ENCODE measurements around the gene SLC15A3. TPM values are rescaled to one million over a fixed set of nuclear protein-coding genes. Genes with fewer than 3 reads are reported as not detected.
A peak's percentile ranks its signal among the peaks of the same experiment; 100 is the strongest.
"Not testable (repeated sequence)": the region's sequence is repeated elsewhere in the genome, so short reads cannot be mapped to it uniquely, and the experiment has no call there.

The SLC15A3 gene
- polyA plus RNA-seq, 2 donors: 6.5 to 9.7 TPM

DNA sequence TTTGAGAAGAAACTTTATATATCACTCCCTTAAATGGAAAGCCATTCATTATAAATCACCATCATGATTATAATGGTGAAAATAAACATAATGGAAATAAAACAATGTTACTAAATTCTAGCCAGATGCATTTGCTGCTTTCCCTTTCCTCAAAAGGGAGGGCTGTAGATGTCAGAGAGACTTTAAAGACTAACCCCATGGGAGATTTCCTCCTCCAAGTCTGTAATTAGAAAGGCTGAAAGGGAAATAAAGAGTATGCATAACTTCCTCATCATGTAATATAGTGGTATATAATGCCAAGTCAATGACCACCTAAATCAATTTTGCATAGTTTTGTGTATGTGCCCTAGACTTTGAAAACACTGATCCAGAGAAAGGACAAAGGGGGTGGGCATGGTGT is 25.9 kb upstream of the SLC15A3 start:
- H3K27me3 ChIP-seq (ENCODE audit: control insufficient read depth in 1 of 2, insufficient read depth in 2 of 2, low read length in 2 of 2): no peaks in the 10 kb centered on the region
- H3K27ac ChIP-seq (ENCODE audit: low read depth in 2 of 2, low read length in 1 of 2): no peak overlapping the region
- H3K4me3 ChIP-seq (ENCODE audit: low read depth in 1 of 2, low read length in 2 of 2): no peak overlapping the region
- H3K9me3 ChIP-seq (ENCODE audit: control insufficient read depth in 2 of 2, insufficient read depth in 1 of 2, low read depth in 1 of 2, low read length in 1 of 2): no peaks in the 10 kb centered on the region
- H3K4me1 ChIP-seq (ENCODE audit: control insufficient read depth in 2 of 2, insufficient read depth in 2 of 2, low read length in 1 of 2): peaks cover 0 to 2% of the 10 kb centered on the region in 2 donors
- no peaks in the 10 kb centered on the region for H3K36me3 ChIP-seq (ENCODE audit: control insufficient read depth in 2 of 2, insufficient read depth in 2 of 2, low read length in 1 of 2)

DNA sequence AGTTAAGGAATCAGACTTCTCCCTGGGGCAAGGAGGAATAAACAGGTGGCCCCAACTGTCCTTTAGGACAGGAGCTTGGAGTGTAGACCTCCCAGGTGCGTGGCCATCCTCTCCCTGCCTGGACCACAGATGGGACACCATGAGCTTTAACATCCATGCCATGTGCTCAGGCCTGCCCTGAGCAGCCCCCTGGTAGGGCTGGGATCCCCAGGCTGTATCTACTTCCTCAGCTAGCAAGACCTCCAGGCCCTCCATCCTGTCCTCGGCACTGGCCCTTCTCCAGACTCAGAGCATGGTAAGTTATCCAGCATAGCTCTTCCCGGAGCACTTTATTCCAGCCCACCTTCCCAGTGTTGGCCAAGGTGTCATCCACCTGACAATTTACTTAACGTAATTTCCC is 25.2 kb upstream of the SLC15A3 start:
- Histone ChIP-seq H3K4me3 (ENCODE audit: low read depth in 1 of 2, low read length in 2 of 2) (no peak overlapping the region), H3K4me1 (ENCODE audit: control insufficient read depth in 2 of 2, insufficient read depth in 2 of 2, low read length in 1 of 2) (peaks cover 0 to 2% of the 10 kb centered on the region in 2 donors), H3K27me3 (ENCODE audit: control insufficient read depth in 1 of 2, insufficient read depth in 2 of 2, low read length in 2 of 2) (no peaks in the 10 kb centered on the region), H3K27ac (ENCODE audit: low read depth in 2 of 2, low read length in 1 of 2) (no peak overlapping the region), H3K36me3 (ENCODE audit: control insufficient read depth in 2 of 2, insufficient read depth in 2 of 2, low read length in 1 of 2) (no peaks in the 10 kb centered on the region), H3K9me3 (ENCODE audit: control insufficient read depth in 2 of 2, insufficient read depth in 1 of 2, low read depth in 1 of 2, low read length in 1 of 2) (no peaks in the 10 kb centered on the region)
- WGBS, 2 donors: 84 to 88% methylated on average over 4 of the region's 4 CpGs

DNA sequence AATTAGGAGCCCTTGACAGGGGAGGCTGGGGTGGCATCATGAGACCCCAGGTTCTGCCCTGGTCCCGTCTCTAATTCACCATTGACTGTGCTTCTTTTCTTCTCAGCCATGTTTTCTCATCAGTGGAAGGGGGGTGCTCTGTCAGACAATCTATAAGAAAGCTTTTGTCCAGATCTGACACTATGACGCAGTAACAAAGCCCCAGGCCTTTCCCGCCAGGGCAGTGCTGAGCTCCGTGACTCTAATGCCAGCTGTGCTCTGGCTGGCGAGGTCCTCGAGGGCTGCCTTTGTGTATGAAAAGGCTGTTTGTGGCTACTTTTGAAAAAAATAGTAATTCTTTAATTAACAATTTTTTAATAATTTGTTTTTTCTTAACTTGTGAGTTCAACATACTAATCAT is 22.8 kb upstream of the SLC15A3 start:
- Histone ChIP-seq H3K36me3 (ENCODE audit: control insufficient read depth in 2 of 2, insufficient read depth in 2 of 2, low read length in 1 of 2) (no peaks in the 10 kb centered on the region), H3K27ac (ENCODE audit: low read depth in 2 of 2, low read length in 1 of 2) (no peak overlapping the region), H3K27me3 (ENCODE audit: control insufficient read depth in 1 of 2, insufficient read depth in 2 of 2, low read length in 2 of 2) (no peaks in the 10 kb centered on the region), H3K4me1 (ENCODE audit: control insufficient read depth in 2 of 2, insufficient read depth in 2 of 2, low read length in 1 of 2) (no peaks in the 10 kb centered on the region), H3K9me3 (ENCODE audit: control insufficient read depth in 2 of 2, insufficient read depth in 1 of 2, low read depth in 1 of 2, low read length in 1 of 2) (no peaks in the 10 kb centered on the region), H3K4me3 (ENCODE audit: low read depth in 1 of 2, low read length in 2 of 2) (peak overlapping the region in 1 of 2 donors; percentile 8)
- WGBS, 2 donors: 72 to 74% methylated on average over 6 of the region's 6 CpGs

DNA sequence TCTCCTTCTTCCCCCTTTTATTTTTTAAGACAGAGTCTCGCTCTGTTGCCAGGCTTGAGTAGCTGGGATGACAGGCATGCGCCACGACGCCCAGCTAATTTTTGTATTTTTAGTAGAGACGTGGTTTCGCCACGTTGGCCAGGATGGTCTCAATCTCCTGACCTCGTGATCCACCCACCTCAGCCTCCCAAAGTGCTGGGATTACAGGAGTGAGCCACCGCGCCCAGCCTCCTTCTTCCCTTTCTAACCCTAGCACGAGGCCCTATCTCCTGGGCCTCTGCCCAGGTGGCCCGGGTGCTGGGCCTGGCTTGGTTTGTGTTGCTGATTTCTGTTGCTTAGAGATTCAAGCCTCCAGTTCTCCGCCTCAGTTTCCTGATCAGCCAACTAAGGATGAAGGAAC is 22.3 kb upstream of the SLC15A3 start:
- peak overlapping the region in 1 of 2 donors; percentile 8 for H3K4me3 ChIP-seq (ENCODE audit: low read depth in 1 of 2, low read length in 2 of 2)
- not testable (repeated sequence) for H3K27ac ChIP-seq (ENCODE audit: low read depth in 2 of 2, low read length in 1 of 2); H3K36me3 ChIP-seq (ENCODE audit: control insufficient read depth in 2 of 2, insufficient read depth in 2 of 2, low read length in 1 of 2); H3K9me3 ChIP-seq (ENCODE audit: control insufficient read depth in 2 of 2, insufficient read depth in 1 of 2, low read depth in 1 of 2, low read length in 1 of 2); H3K27me3 ChIP-seq (ENCODE audit: control insufficient read depth in 1 of 2, insufficient read depth in 2 of 2, low read length in 2 of 2); H3K4me1 ChIP-seq (ENCODE audit: control insufficient read depth in 2 of 2, insufficient read depth in 2 of 2, low read length in 1 of 2)
- WGBS, 2 donors: 67 to 71% methylated on average over 13 of the region's 13 CpGs

DNA sequence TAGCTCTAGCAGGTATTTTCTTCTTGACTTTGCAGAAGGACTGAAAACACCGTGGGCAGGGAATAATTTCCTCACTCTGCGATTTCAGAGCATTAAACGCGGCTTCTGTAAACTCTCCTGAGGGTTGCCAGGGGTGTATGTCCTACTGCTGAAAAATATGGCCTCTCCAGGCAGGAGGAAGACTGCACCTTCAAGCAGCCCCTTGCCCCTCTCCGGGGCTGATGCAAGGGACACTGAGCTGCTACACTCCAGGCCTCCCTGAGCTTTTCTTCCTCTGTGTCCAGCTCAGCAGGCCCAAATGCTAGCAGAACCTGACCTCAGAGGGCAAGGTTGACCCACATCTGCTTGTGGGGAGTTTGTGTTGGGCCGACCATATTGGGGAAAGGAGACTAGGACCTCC is 21.7 kb upstream of the SLC15A3 start:
- Histone ChIP-seq H3K9me3 (ENCODE audit: control insufficient read depth in 2 of 2, insufficient read depth in 1 of 2, low read depth in 1 of 2, low read length in 1 of 2) (no peaks in the 10 kb centered on the region), H3K4me1 (ENCODE audit: control insufficient read depth in 2 of 2, insufficient read depth in 2 of 2, low read length in 1 of 2) (no peaks in the 10 kb centered on the region), H3K27ac (ENCODE audit: low read depth in 2 of 2, low read length in 1 of 2) (no peak overlapping the region), H3K36me3 (ENCODE audit: control insufficient read depth in 2 of 2, insufficient read depth in 2 of 2, low read length in 1 of 2) (no peaks in the 10 kb centered on the region), H3K4me3 (ENCODE audit: low read depth in 1 of 2, low read length in 2 of 2) (peak overlapping the region in 1 of 2 donors; percentile 9), H3K27me3 (ENCODE audit: control insufficient read depth in 1 of 2, insufficient read depth in 2 of 2, low read length in 2 of 2) (no peaks in the 10 kb centered on the region)
- 73 to 83% methylated on average over 6 of the region's 6 CpGs for WGBS, 2 donors

DNA sequence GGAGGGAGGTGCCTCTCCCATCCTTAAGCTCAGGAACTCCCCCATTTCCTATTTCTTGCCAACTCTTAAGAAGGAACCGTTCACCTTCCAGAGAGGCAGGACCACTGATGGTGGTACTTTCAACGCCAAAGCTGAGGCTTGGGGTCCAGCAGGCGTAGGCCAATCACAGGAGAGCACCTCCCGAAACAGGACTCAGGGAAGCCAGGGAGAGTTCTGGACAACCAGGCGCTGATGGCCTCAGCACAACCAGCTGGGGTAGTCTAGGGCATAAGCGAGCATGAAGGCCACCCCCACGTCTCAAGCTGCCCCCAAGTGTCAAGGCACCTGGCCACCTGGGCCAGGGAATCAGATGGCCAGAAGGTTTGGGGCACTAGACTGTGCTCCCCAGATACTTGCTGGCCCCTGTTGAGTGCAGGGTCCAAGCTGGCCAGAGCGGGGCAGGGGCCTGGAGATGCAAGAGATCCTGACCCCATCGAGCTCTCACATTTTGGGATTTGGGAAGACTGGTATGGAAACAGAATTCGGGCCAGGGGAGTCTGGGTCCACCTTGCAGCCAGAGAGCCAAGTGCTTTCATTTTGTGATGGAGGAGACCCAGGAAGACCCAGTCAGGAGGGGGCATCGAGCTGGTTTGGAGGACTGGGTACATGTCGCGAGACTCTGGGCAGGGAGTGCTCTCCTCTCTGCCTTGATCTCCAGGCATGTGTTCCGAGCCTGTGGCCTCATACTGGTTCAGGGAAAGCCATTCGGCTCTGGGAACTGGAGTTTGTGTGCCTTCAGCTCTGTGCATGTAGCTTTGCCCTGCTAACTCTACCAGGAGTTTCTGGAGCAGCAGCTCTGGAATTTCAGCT is 20.4 kb upstream of the SLC15A3 start:
- Histone ChIP-seq H3K27ac (ENCODE audit: low read depth in 2 of 2, low read length in 1 of 2) (peak overlapping the region in 1 of 2 donors; percentile 40), H3K4me1 (ENCODE audit: control insufficient read depth in 2 of 2, insufficient read depth in 2 of 2, low read length in 1 of 2) (no peaks in the 10 kb centered on the region), H3K9me3 (ENCODE audit: control insufficient read depth in 2 of 2, insufficient read depth in 1 of 2, low read depth in 1 of 2, low read length in 1 of 2) (no peaks in the 10 kb centered on the region), H3K4me3 (ENCODE audit: low read depth in 1 of 2, low read length in 2 of 2) (peak overlapping the region; percentile 5 to 38), H3K36me3 (ENCODE audit: control insufficient read depth in 2 of 2, insufficient read depth in 2 of 2, low read length in 1 of 2) (no peaks in the 10 kb centered on the region), H3K27me3 (ENCODE audit: control insufficient read depth in 1 of 2, insufficient read depth in 2 of 2, low read length in 2 of 2) (no peaks in the 10 kb centered on the region)
- 81 to 83% methylated on average over 15 of the region's 15 CpGs for WGBS, 2 donors

DNA sequence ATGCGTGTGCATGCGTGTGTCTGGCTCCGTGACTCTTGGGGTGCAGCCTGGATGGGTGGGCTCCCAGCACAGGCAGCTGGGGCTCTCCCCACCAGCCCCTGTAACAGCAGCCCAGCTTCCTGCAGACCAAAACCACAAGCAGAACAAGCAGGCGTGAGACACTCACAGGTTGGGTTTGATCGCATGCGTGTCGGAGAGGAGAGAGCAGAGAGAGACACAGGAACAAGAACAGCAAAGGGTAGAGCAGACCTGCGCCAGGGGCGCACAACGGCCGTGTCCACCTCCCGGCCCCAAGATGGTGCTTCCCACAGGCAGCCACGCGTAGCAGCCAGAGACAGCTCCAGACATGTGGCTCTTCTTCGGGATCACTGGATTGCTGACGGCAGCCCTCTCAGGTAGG is 19.5 kb upstream of the SLC15A3 start, which contains the start of gene CD6:
TSS of gene CD6 (plus strand) at position 161 of the 400 bp plus-strand sequence. CDS start at position 347, 186 bp downstream.
- Histone ChIP-seq H3K4me3 (ENCODE audit: low read depth in 1 of 2, low read length in 2 of 2) (peak within 1 kb of the TSS; percentile 5 to 38), H3K9me3 (ENCODE audit: control insufficient read depth in 2 of 2, insufficient read depth in 1 of 2, low read depth in 1 of 2, low read length in 1 of 2) (no peaks in the 10 kb centered on the region), H3K36me3 (ENCODE audit: control insufficient read depth in 2 of 2, insufficient read depth in 2 of 2, low read length in 1 of 2) (no peaks in the 10 kb centered on the region), H3K27me3 (ENCODE audit: control insufficient read depth in 1 of 2, insufficient read depth in 2 of 2, low read length in 2 of 2) (no peaks in the 10 kb centered on the region), H3K27ac (ENCODE audit: low read depth in 2 of 2, low read length in 1 of 2) (peak within 1 kb of the TSS in 1 of 2 donors; percentile 40), H3K4me1 (ENCODE audit: control insufficient read depth in 2 of 2, insufficient read depth in 2 of 2, low read length in 1 of 2) (no peaks in the 10 kb centered on the region)
- 67 to 78% methylated on average over 16 of the region's 16 CpGs for WGBS, 2 donors

DNA sequence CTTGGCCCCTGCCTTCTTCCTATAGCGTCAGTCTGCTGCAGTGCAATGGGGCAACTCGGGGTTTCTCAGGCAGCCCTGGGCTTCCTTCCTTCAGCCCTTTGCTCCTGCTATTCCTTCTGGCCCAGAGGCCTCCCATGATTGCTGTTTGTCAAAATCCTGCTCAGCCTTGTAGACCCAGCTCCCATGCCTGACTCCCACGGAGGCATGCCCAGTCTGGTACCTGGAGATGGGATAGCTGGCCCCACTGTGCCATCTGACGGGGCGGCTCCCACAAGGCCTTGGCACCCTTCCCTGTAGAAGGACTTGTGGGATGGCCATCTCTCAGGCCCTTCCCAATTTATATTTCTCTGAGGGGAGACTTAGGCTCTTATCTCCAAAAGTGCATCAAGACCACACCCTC is 18.9 kb upstream of the SLC15A3 start:
- 69 to 75% methylated on average over 5 of the region's 5 CpGs for WGBS, 2 donors
- Histone ChIP-seq H3K4me1 (ENCODE audit: control insufficient read depth in 2 of 2, insufficient read depth in 2 of 2, low read length in 1 of 2) (no peaks in the 10 kb centered on the region), H3K27ac (ENCODE audit: low read depth in 2 of 2, low read length in 1 of 2) (no peak overlapping the region), H3K27me3 (ENCODE audit: control insufficient read depth in 1 of 2, insufficient read depth in 2 of 2, low read length in 2 of 2) (no peaks in the 10 kb centered on the region), H3K9me3 (ENCODE audit: control insufficient read depth in 2 of 2, insufficient read depth in 1 of 2, low read depth in 1 of 2, low read length in 1 of 2) (no peaks in the 10 kb centered on the region), H3K4me3 (ENCODE audit: low read depth in 1 of 2, low read length in 2 of 2) (no peak overlapping the region), H3K36me3 (ENCODE audit: control insufficient read depth in 2 of 2, insufficient read depth in 2 of 2, low read length in 1 of 2) (no peaks in the 10 kb centered on the region)

DNA sequence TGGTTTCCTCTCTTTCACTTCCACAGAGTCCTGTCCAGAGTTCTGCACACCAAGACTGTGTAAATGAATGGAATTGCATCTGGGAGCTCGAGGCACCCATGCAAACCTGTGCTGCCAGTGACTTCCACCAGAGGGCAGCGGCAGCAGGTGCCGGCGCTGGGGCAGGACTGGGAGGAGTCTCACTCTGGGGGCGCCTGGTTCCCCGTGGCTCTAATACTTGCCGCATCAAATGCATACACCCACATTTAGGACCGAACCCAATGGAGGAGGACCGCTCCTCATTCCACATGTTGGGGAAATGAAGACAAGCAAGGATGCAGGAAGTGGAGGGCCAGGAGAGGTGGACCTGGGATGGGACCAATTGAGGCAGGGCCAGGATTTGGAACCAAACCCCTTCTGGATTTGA is 18.4 kb upstream of the SLC15A3 start:
- Histone ChIP-seq H3K27me3 (ENCODE audit: control insufficient read depth in 1 of 2, insufficient read depth in 2 of 2, low read length in 2 of 2) (no peaks in the 10 kb centered on the region), H3K9me3 (ENCODE audit: control insufficient read depth in 2 of 2, insufficient read depth in 1 of 2, low read depth in 1 of 2, low read length in 1 of 2) (no peaks in the 10 kb centered on the region), H3K27ac (ENCODE audit: low read depth in 2 of 2, low read length in 1 of 2) (no peak overlapping the region), H3K4me3 (ENCODE audit: low read depth in 1 of 2, low read length in 2 of 2) (no peak overlapping the region), H3K36me3 (ENCODE audit: control insufficient read depth in 2 of 2, insufficient read depth in 2 of 2, low read length in 1 of 2) (no peaks in the 10 kb centered on the region), H3K4me1 (ENCODE audit: control insufficient read depth in 2 of 2, insufficient read depth in 2 of 2, low read length in 1 of 2) (no peaks in the 10 kb centered on the region)
- WGBS, 2 donors: 19 to 26% methylated on average over 9 of the region's 9 CpGs

DNA sequence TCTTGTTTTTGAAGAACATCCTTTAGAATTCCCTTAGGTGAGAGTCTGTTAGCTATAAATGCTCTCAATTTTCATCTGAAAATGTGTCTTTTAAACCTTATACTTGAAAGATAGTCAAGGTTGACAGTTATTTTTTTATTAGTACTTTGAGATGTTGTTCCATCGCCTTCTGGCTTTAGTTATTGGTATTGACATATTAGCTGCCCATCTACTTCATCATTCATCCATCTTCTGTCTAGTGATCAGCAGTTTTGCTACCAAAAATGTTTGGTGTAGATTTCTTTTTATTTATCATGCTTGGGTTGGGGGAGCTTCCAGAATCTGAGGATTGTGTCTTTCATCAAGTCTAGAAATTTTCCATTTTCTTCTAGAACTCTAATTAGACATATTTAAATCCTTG is 16.2 kb upstream of the SLC15A3 start:
- no peaks in the 10 kb centered on the region for H3K9me3 ChIP-seq (ENCODE audit: control insufficient read depth in 2 of 2, insufficient read depth in 1 of 2, low read depth in 1 of 2, low read length in 1 of 2)
- H3K27me3 ChIP-seq (ENCODE audit: control insufficient read depth in 1 of 2, insufficient read depth in 2 of 2, low read length in 2 of 2): no peaks in the 10 kb centered on the region
- no peaks in the 10 kb centered on the region for H3K36me3 ChIP-seq (ENCODE audit: control insufficient read depth in 2 of 2, insufficient read depth in 2 of 2, low read length in 1 of 2)
- no peaks in the 10 kb centered on the region for H3K4me1 ChIP-seq (ENCODE audit: control insufficient read depth in 2 of 2, insufficient read depth in 2 of 2, low read length in 1 of 2)
- WGBS, 2 donors: 51 to 89% methylated on average over 1 of the region's 1 CpG
- H3K27ac ChIP-seq (ENCODE audit: low read depth in 2 of 2, low read length in 1 of 2): no peak overlapping the region
- no peak overlapping the region for H3K4me3 ChIP-seq (ENCODE audit: low read depth in 1 of 2, low read length in 2 of 2)
